Fibroblast of skin of right quadriceps (primary cell): Measurements from ENCODE around the gene KRT73.
"Not testable (repeated sequence)": the region's sequence is repeated elsewhere in the genome, so short reads cannot be mapped to it uniquely, and the experiment has no call there.

ENCODE experiments used
- DNase-seq: peaks from one replicate; pipeline ENCODE4 v3.0.0-alpha.2; 2013

KRT73 gene

GRCh38 chr12:52600071-52600470 lies 18.3 kb downstream of the KRT73 start:
- DNase-seq = no peak

GRCh38 chr12:52598966-52599365 lies 19.4 kb downstream of the KRT73 start:
- DNase-seq = no peak

GRCh38 chr12:52594237-52594636 lies 24.1 kb downstream of the KRT73 start:
- not testable (repeated sequence) for DNase-seq

GRCh38 chr12:52591521-52591920 lies 26.8 kb downstream of the KRT73 start:
- no peak for DNase-seq

- no peak for DNase-seq
Observed at GRCh38 chr12:52590021-52590420, 28.3 kb downstream of the KRT73 start.

- DNase-seq = no peak
Observed at GRCh38 chr12:52587563-52587962, 30.8 kb downstream of the KRT73 start.

- DNase-seq = no peak
Observed at GRCh38 chr12:52585946-52586345, 32.4 kb downstream of the KRT73 start.

GRCh38 chr12:52585066-52585465 lies 33.3 kb downstream of the KRT73 start:
- DNase-seq = no peak

GRCh38 chr12:52584156-52584682 lies 34.1 kb downstream of the KRT73 start:
- DNase-seq = no peak

- peak; percentile 47 for DNase-seq
Observed at GRCh38 chr12:52582971-52583456, 35.3 kb downstream of the KRT73 start.

GRCh38 chr12:52582486-52582885 lies 35.9 kb downstream of the KRT73 start:
- DNase-seq = no peak

- DNase-seq = peak; percentile 3
Observed at GRCh38 chr12:52581481-52581880, 36.9 kb downstream of the KRT73 start.

GRCh38 chr12:52581066-52581465 lies 37.3 kb downstream of the KRT73 start:
- no peak for DNase-seq

GRCh38 chr12:52580496-52580895 lies 37.9 kb downstream of the KRT73 start:
- DNase-seq = no peak

- DNase-seq = no peak
Observed at GRCh38 chr12:52579468-52580465, 38.6 kb downstream of the KRT73 start.

GRCh38 chr12:52578469-52578868 lies 39.9 kb downstream of the KRT73 start:
- DNase-seq = no peak

- DNase-seq = no peak
Observed at GRCh38 chr12:52577316-52577715, 41.0 kb downstream of the KRT73 start.

GRCh38 chr12:52575948-52576347 lies 42.4 kb downstream of the KRT73 start:
- DNase-seq = no peak

- no peak for DNase-seq
Observed at GRCh38 chr12:52575256-52575655, 43.1 kb downstream of the KRT73 start.

- no peak for DNase-seq
Observed at GRCh38 chr12:52573743-52574142, 44.6 kb downstream of the KRT73 start, which contains the start of gene KRT74. Gene KRT74, minus strand, starts transcription at chr12:52573843. Its CDS starts 66 bp downstream, at chr12:52573777.

GRCh38 chr12:52573306-52573705 lies 45.1 kb downstream of the KRT73 start:
- no peak for DNase-seq

GRCh38 chr12:52570511-52570910 lies 47.8 kb downstream of the KRT73 start:
- DNase-seq = no peak

GRCh38 chr12:52568111-52568510 lies 50.2 kb downstream of the KRT73 start:
- no peak for DNase-seq

GRCh38 chr12:52566847-52567291 lies 51.5 kb downstream of the KRT73 start:
- DNase-seq = no peak
